Stimulated activated CD8-positive, alpha-beta memory T cell treated with anti-CD3 and anti-CD28 coated beads, Interleukin-12 subunit alpha, Interleukin-12 subunit beta, amount 100 ng/mL, for 4 hours (primary cell): ENCODE results near the gene CRB2.

Source experiments
- DNase-seq: peaks from one replicate; pipeline ENCODE4 v3.0.0-alpha.2; 2020; ENCODE audit warnings: low read depth

The CRB2 gene

GRCh38 chr9:123365287-123365880, 9.4 kb downstream of the CRB2 start:
- no peak for DNase-seq

GRCh38 chr9:123365881-123366528, 10.0 kb downstream of the CRB2 start:
- no peak for DNase-seq

GRCh38 chr9:123368023-123368422, 12.0 kb downstream of the CRB2 start:
- no peak for DNase-seq

GRCh38 chr9:123368536-123369153, 12.6 kb downstream of the CRB2 start:
- DNase-seq, result no peak

GRCh38 chr9:123369296-123369695, 13.3 kb downstream of the CRB2 start:
- DNase-seq, result no peak

GRCh38 chr9:123370108-123370507, 14.1 kb downstream of the CRB2 start:
- DNase-seq, result no peak

- no peak for DNase-seq
These were observed 14.7 kb downstream of the CRB2 start for GRCh38 chr9:123370526-123371227.

GRCh38 chr9:123371228-123371584, 15.2 kb downstream of the CRB2 start:
- DNase-seq, result no peak

- no peak for DNase-seq
These were observed 16.0 kb downstream of the CRB2 start for GRCh38 chr9:123371805-123372590.

- DNase-seq, result no peak
These were observed 16.9 kb downstream of the CRB2 start for GRCh38 chr9:123372766-123373446.

- DNase-seq, result no peak
These were observed 17.5 kb downstream of the CRB2 start for GRCh38 chr9:123373447-123373923.

GRCh38 chr9:123373946-123374345, 17.9 kb downstream of the CRB2 start:
- DNase-seq, result no peak

GRCh38 chr9:123375469-123376132, 19.6 kb downstream of the CRB2 start:
- no peak for DNase-seq

GRCh38 chr9:123376218-123377071, 20.4 kb downstream of the CRB2 start:
- DNase-seq, result no peak

GRCh38 chr9:123377211-123377971, 21.4 kb downstream of the CRB2 start:
- no peak for DNase-seq

- DNase-seq, result no peak
These were observed 22.0 kb downstream of the CRB2 start for GRCh38 chr9:123378025-123378424.

- DNase-seq, result no peak
These were observed 23.1 kb downstream of the CRB2 start for GRCh38 chr9:123378956-123379660.

GRCh38 chr9:123380852-123381705, 25.1 kb downstream of the CRB2 start:
- DNase-seq, result no peak
